GM12878 (cell line): ENCODE measurements around the gene ZNF484. TPM values are rescaled to one million over a fixed set of nuclear protein-coding genes. Genes with fewer than 3 reads are reported as not detected.

Source experiments
- ATAC-seq: fragments of 200-7000 bp; cut with Tn5 transposase; 3 replicates; pipeline ENCODE4 v1.9.1; 2020; ENCODE audit warnings: mild to moderate bottlenecking, moderate library complexity
- BruUV-seq: library from RNA; stranded (reverse); fragments of 400-500 nt; replicated peaks from 2 replicates; lab custom pipeline; 2021; lab: Mats Ljungman, UMichigan
- CTCF ChIA-PET: fragments of 300-600 bp; sonication (Branson Sonifier 250); formaldehyde crosslinking; extraction: SDS; loops from one replicate; lab custom pipeline; 2021; ENCODE audit warnings: inconsistent platforms; lab: Yijun Ruan, JAX
- POLR2A ChIA-PET: fragments of 350-600 bp; formaldehyde crosslinking; extraction: SDS; loops from one replicate; lab custom pipeline; 2021; ENCODE audit warnings: inconsistent platforms; lab: Charles Lee
- RAD21 ChIA-PET: fragments of 300-600 bp; sonication (Branson Sonifier 250); formaldehyde crosslinking; loops from one replicate; lab custom pipeline; 2023; ENCODE audit warnings: antibody characterized with exemption; ENCODE audit not compliant: unreplicated experiment; lab: Charles Lee
- SMC1A ChIA-PET: fragments of 300-600 bp; sonication (Branson Sonifier 250); formaldehyde crosslinking; loops from one replicate; lab custom pipeline; 2023; ENCODE audit not compliant: unreplicated experiment, uncharacterized antibody; lab: Charles Lee
- DNase-seq: peaks from one replicate; pipeline ENCODE4 v3.0.0-alpha.2; 2011; ENCODE audit warnings: low read depth, low spot score
- FAIRE-seq: peaks from 3 replicates; lab custom pipeline; 2011; peaks lifted over from hg19 to GRCh38; lab: Jason Lieb, UNC
- H2AFZ ChIP-seq: 2 replicates; pipeline ENCODE4 v1.6.0; 2011; ENCODE audit warnings: low read depth, low read length, control low read depth; ENCODE audit not compliant: control insufficient read depth
- H3K27ac ChIP-seq: 2 replicates; pipeline ENCODE4 v1.5.1; 2011; ENCODE audit warnings: control low read depth; ENCODE audit not compliant: control insufficient read depth, insufficient read depth
- H3K27me3 ChIP-seq, 2 experiments: replicated peaks in 1 of 2; 2 replicates each; pipeline versions ENCODE4 v1.6.0 to v1.6.1; 2011; ENCODE audit warnings: low read length in 1 of 2; ENCODE audit not compliant: control insufficient read depth in 2 of 2, insufficient read depth in 2 of 2
- H3K36me3 ChIP-seq, 2 experiments: 2 replicates each; pipeline ENCODE4 v1.5.1; 2011; ENCODE audit warnings: low read length in 1 of 2; ENCODE audit not compliant: control insufficient read depth in 2 of 2, insufficient read depth in 2 of 2
- H3K4me1 ChIP-seq: 2 replicates; pipeline ENCODE4 v1.6.1; 2011; ENCODE audit warnings: mild to moderate bottlenecking, low read length, moderate library complexity, mixed read lengths; ENCODE audit not compliant: control insufficient read depth, insufficient read depth
- H3K4me2 ChIP-seq: 2 replicates; pipeline ENCODE4 v1.6.0; 2011; ENCODE audit warnings: control low read depth; ENCODE audit not compliant: control insufficient read depth, insufficient read depth
- H3K4me3 ChIP-seq: fragments of 200-600 bp; sonication (generic); 2 replicates; pipeline ENCODE4 v1.5.1; 2016
- H3K79me2 ChIP-seq: 2 replicates; pipeline ENCODE4 v1.6.0; 2011; ENCODE audit warnings: low read length; ENCODE audit not compliant: control insufficient read depth, insufficient read depth
- H3K9ac ChIP-seq: 2 replicates; pipeline ENCODE4 v1.8.0; 2011; ENCODE audit warnings: low read length, control low read depth, mixed read lengths; ENCODE audit not compliant: control insufficient read depth, insufficient read depth
- H3K9me3 ChIP-seq: replicated peaks from 3 replicates; pipeline ENCODE4 v1.5.1; 2011; ENCODE audit warnings: mild to moderate bottlenecking, low read length; ENCODE audit not compliant: control insufficient read depth, insufficient read depth
- H4K20me1 ChIP-seq: 2 replicates; pipeline ENCODE4 v1.6.0; 2011; ENCODE audit not compliant: control insufficient read depth, insufficient read depth
- BCL3 ChIP-seq: IDR thresholded peaks from 2 replicates; pipeline ENCODE4 v1.6.1; 2011; ENCODE audit warnings: borderline replicate concordance, low read depth, mild to moderate bottlenecking, moderate library complexity, low read length; ENCODE audit not compliant: insufficient read depth, poor library complexity, severe bottlenecking
- CHD2 ChIP-seq: IDR thresholded peaks from 2 replicates; pipeline ENCODE4 v1.6.1; 2011; ENCODE audit warnings: low read depth, low read length, improper control_type of control experiment, borderline replicate concordance
- DPF2 ChIP-seq: fragments of 450-650 bp; IDR thresholded peaks from 2 replicates; pipeline ENCODE4 v1.6.1; 2017; ENCODE audit warnings: mild to moderate bottlenecking
- ELK1 ChIP-seq: IDR thresholded peaks from 2 replicates; pipeline ENCODE4 v1.6.1; 2012; ENCODE audit warnings: low read depth, low read length, improper control_type of control experiment
- ETV6 ChIP-seq, 2 experiments: fragments of 450-650 bp in 1 of 2; IDR thresholded peaks in 1 of 2; conservative IDR thresholded peaks in 1 of 2; 2 replicates each; pipeline ENCODE4 v1.6.1; 2014; ENCODE audit warnings: antibody characterized with exemption in 1 of 2, borderline replicate concordance in 1 of 2, low read depth in 1 of 2, mild to moderate bottlenecking in 1 of 2, moderate library complexity in 1 of 2
- IRF3 ChIP-seq: fragments of 450-650 bp; IDR thresholded peaks from 2 replicates; pipeline ENCODE4 v1.6.1; 2014; ENCODE audit warnings: mild to moderate bottlenecking
- IRF5 ChIP-seq: fragments of 450-650 bp; IDR thresholded peaks from 2 replicates; pipeline ENCODE4 v1.6.1; 2017; ENCODE audit warnings: borderline replicate concordance
- KDM1A ChIP-seq: fragments of 200-600 bp; sonication (generic); IDR thresholded peaks from 2 replicates; pipeline ENCODE4 v1.6.1; 2016; ENCODE audit warnings: borderline replicate concordance
- MEF2B ChIP-seq: fragments of 450-650 bp; IDR thresholded peaks from 2 replicates; pipeline ENCODE4 v1.6.1; 2018; ENCODE audit warnings: mild to moderate bottlenecking, moderate library complexity; ENCODE audit not compliant: partially characterized antibody, poor library complexity, severe bottlenecking
- NBN ChIP-seq: fragments of 450-650 bp; IDR thresholded peaks from 2 replicates; pipeline ENCODE4 v1.6.1; 2016
- RBBP5 ChIP-seq: fragments of 200-600 bp; sonication (generic); conservative IDR thresholded peaks from 2 replicates; pipeline ENCODE4 v1.6.1; 2016
- SIX5 ChIP-seq: IDR thresholded peaks from 2 replicates; pipeline ENCODE4 v1.6.1; 2011; ENCODE audit warnings: mild to moderate bottlenecking, low read depth, low read length, moderate library complexity; ENCODE audit not compliant: severe bottlenecking
- SMAD5 ChIP-seq: IDR thresholded peaks from 2 replicates; pipeline ENCODE4 v1.6.1; 2016; ENCODE audit warnings: antibody characterized with exemption, low read depth
- TCF7 ChIP-seq: IDR thresholded peaks from 2 replicates; pipeline ENCODE4 v1.6.1; 2014; ENCODE audit warnings: antibody characterized with exemption, borderline replicate concordance
- ZNF207 ChIP-seq: fragments of 450-650 bp; IDR thresholded peaks from 2 replicates; pipeline ENCODE4 v1.6.1; 2014; ENCODE audit warnings: antibody characterized with exemption, mild to moderate bottlenecking, borderline replicate concordance
- WGBS: methylation state at CpG from one replicate; pipeline ENCODE4 v1.1.6; 2016; ENCODE audit warnings: low lambda C conversion rate; ENCODE audit not compliant: insufficient replicate concordance, insufficient coverage; ENCODE audit errors: missing lambda C conversion rate; 5-methylcytosine and 5-hydroxymethylcytosine counted together
- in situ Hi-C: fragments of 300-500 bp; cut with MboI; formaldehyde crosslinking; loops from 9 replicates; pipeline ENCODE4 v1.14.3; 2018; ENCODE audit warnings: mixed read lengths
- intact Hi-C: fragments of 100-400 bp; cut with micrococcal nuclease; formaldehyde crosslinking; loops from one replicate; pipeline ENCODE4 v1.14.2; 2022; ENCODE audit not compliant: unreplicated experiment
- polyA plus RNA-seq, 11 experiments: library from polyadenylated mRNA; depleted of rRNA in 4 of 11; unstranded in 6 of 11; stranded (reverse) in 5 of 11; fragments of >200 nt; fragmentation: Nextera tagmentation in 4 of 11; fragmentation: Illumina TruSeq in 1 of 11; extraction: Ambion mirVana in 4 of 11; extraction: Trizol in 1 of 11; gene quantifications; 1 replicate in 1 of 11; 2 replicates in 10 of 11; pipeline versions ENCODE4 v1.2.1 to v1.2.3, GENCODE V29; 2011 to 2016; ENCODE audit warnings: inconsistent platforms in 2 of 11, missing spikeins in 2 of 11, low read depth in 1 of 11
- total RNA-seq, 4 experiments: library from RNA; depleted of rRNA in 3 of 4; stranded (reverse); fragments of >200 nt in 3 of 4; fragmentation: Illumina TruSeq in 1 of 4; extraction: Trizol in 1 of 4; gene quantifications; 2 replicates each; pipeline versions ENCODE4 v1.2.1 to v1.2.3, GENCODE V29; 2013 to 2021

Gene ZNF484
- total and polyA plus RNA-seq, 10 of the 15 experiments (the other 5 are each of a cell fraction or from before 2014, with no cell fraction given): 0.95 to 7.8 (median 3.3) TPM

- TF ChIP-seq ELK1 (no peak), MEF2B (no peak), RBBP5 (no peak), TCF7 (no peak), ZNF207 (no peak), CHD2 (no peak), DPF2 (no peak), ETV6 (conservative IDR thresholded peaks at IDR 0.05 in 1 of 2, IDR thresholded peaks at IDR 0.05 in 1 of 2; ENCODE audit: borderline replicate concordance in 1 of 2, low read depth in 1 of 2) (no peak)
Measured at GRCh38 chr9:92875373-92875772, 2.5 kb downstream of the ZNF484 start (continued).

GRCh38 chr9:92870289-92870688 lies 7.5 kb downstream of the ZNF484 start:
- Histone ChIP-seq H3K27ac (no peak overlapping the region), H4K20me1 (no peaks in the 10 kb centered on the region), H3K9me3 (peaks cover 3% of the 10 kb centered on the region), H3K4me1 (no peaks in the 10 kb centered on the region; the same call in 1 of the 2 replicates), H3K27me3 (no peaks in the 10 kb centered on the region), H3K36me3 (peaks cover 0 to 14% of the 10 kb centered on the region in 2 experiments; a peak in 2 of 4 replicates), H2AFZ (no peak overlapping the region), H3K4me3 (no peak overlapping the region), H3K9ac (no peak overlapping the region), H3K4me2 (no peak overlapping the region), H3K79me2 (peaks cover under 1% of the 10 kb centered on the region; the same call in 1 of the 2 replicates)
- no TSS peak for BruUV-seq
- ChIA-PET POLR2A (no interaction called here), RAD21 (no interaction called here), CTCF (no interaction called here), SMC1A (interaction anchor here (0.6 to 1.2 kb wide), 3 partner anchors 9 to 47 kb away, joined by 3 to 4 read pairs (median 3); no protein-coding TSS in a partner anchor)
- no peak for FAIRE-seq
- 97% methylated on average over 2 of the region's 2 CpGs for WGBS
- peak; percentile 54 for ATAC-seq
- intact Hi-C loops: no loop called here
- in situ Hi-C loops: no loop called here
- no peak for DNase-seq
- no peak for TF ChIP-seq SMAD5
- TF ChIP-seq BCL3: no peak
- no peak for TF ChIP-seq IRF5
- TF ChIP-seq SIX5: no peak
- TF ChIP-seq KDM1A: no peak
- TF ChIP-seq NBN: no peak
- no peak for TF ChIP-seq IRF3
